ENCODE data around the gene LMX1B.

The LMX1B gene

GRCh38 chr9:126689027-126689825 is 75.5 kb downstream of the LMX1B start:
- TF ChIP-seq POLR2AphosphoS5 (IDR thresholded peaks at IDR 0.05; ENCODE audit: low read depth, low read length), result no peak
- no peak for TF ChIP-seq FOXP2 (optimal IDR thresholded peaks at IDR 0.05; ENCODE audit: borderline replicate concordance, extremely low read depth, extremely low read length, insufficient read depth)
- TF ChIP-seq REST (IDR thresholded peaks at IDR 0.05; ENCODE audit: insufficient read depth in 1 of 2, low read depth in 2 of 2, low read length in 2 of 2), result no peak
- no peak for TF ChIP-seq SIN3A (IDR thresholded peaks at IDR 0.05; ENCODE audit: borderline replicate concordance, insufficient read depth, low read length)
- TF ChIP-seq TAF1 (IDR thresholded peaks at IDR 0.05; ENCODE audit: borderline replicate concordance, insufficient read depth, low read length), result no peak

GRCh38 chr9:126690431-126691051 is 76.8 kb downstream of the LMX1B start:
- TF ChIP-seq SIN3A (IDR thresholded peaks at IDR 0.05; ENCODE audit: borderline replicate concordance, insufficient read depth, low read length) (no peak), FOXP2 (optimal IDR thresholded peaks at IDR 0.05; ENCODE audit: borderline replicate concordance, extremely low read depth, extremely low read length, insufficient read depth) (no peak), REST (IDR thresholded peaks at IDR 0.05; ENCODE audit: insufficient read depth in 1 of 2, low read depth in 2 of 2, low read length in 2 of 2) (no peak), POLR2AphosphoS5 (IDR thresholded peaks at IDR 0.05; ENCODE audit: low read depth, low read length) (no peak), TAF1 (IDR thresholded peaks at IDR 0.05; ENCODE audit: borderline replicate concordance, insufficient read depth, low read length) (no peak)

GRCh38 chr9:126692041-126692758 is 78.5 kb downstream of the LMX1B start:
- TF ChIP-seq FOXP2 (optimal IDR thresholded peaks at IDR 0.05; ENCODE audit: borderline replicate concordance, extremely low read depth, extremely low read length, insufficient read depth), result no peak
- TF ChIP-seq SIN3A (IDR thresholded peaks at IDR 0.05; ENCODE audit: borderline replicate concordance, insufficient read depth, low read length), result no peak
- TF ChIP-seq TAF1 (IDR thresholded peaks at IDR 0.05; ENCODE audit: borderline replicate concordance, insufficient read depth, low read length), result no peak

GRCh38 chr9:126692759-126693427 is 79.2 kb downstream of the LMX1B start:
- TF ChIP-seq FOXP2 (optimal IDR thresholded peaks at IDR 0.05; ENCODE audit: borderline replicate concordance, extremely low read depth, extremely low read length, insufficient read depth), result no peak
- no peak for TF ChIP-seq SIN3A (IDR thresholded peaks at IDR 0.05; ENCODE audit: borderline replicate concordance, insufficient read depth, low read length)
- TF ChIP-seq REST (IDR thresholded peaks at IDR 0.05; ENCODE audit: insufficient read depth in 1 of 2, low read depth in 2 of 2, low read length in 2 of 2), result no peak
- TF ChIP-seq TAF1 (IDR thresholded peaks at IDR 0.05; ENCODE audit: borderline replicate concordance, insufficient read depth, low read length), result no peak
- TF ChIP-seq POLR2AphosphoS5 (IDR thresholded peaks at IDR 0.05; ENCODE audit: low read depth, low read length), result no peak

- TF ChIP-seq FOXP2 (optimal IDR thresholded peaks at IDR 0.05; ENCODE audit: borderline replicate concordance, extremely low read depth, extremely low read length, insufficient read depth) (no peak), REST (IDR thresholded peaks at IDR 0.05; ENCODE audit: insufficient read depth in 1 of 2, low read depth in 2 of 2, low read length in 2 of 2) (no peak), SIN3A (IDR thresholded peaks at IDR 0.05; ENCODE audit: borderline replicate concordance, insufficient read depth, low read length) (no peak), TAF1 (IDR thresholded peaks at IDR 0.05; ENCODE audit: borderline replicate concordance, insufficient read depth, low read length) (no peak), POLR2AphosphoS5 (IDR thresholded peaks at IDR 0.05; ENCODE audit: low read depth, low read length) (no peak)
Measured at GRCh38 chr9:126693428-126693944, 79.8 kb downstream of the LMX1B start.

All from PFSK-1 (cell line).